SK-N-SH treated with all-trans-retinoic acid at 6 μM for 48 hours (cell line): ENCODE measurements around the gene MGST1.

ENCODE experiments used
- ATAC-seq: fragments of 200-7000 bp; cut with Tn5 transposase; 3 replicates; pipeline ENCODE4 v1.9.1; 2020; ENCODE audit warnings: mild to moderate bottlenecking, moderate library complexity
- ARNTL ChIP-seq: fragments of 450-650 bp; formaldehyde crosslinking; IDR thresholded peaks from 2 replicates; pipeline ENCODE4 v1.5.0; 2020; ENCODE audit warnings: low read depth, mild to moderate bottlenecking, moderate library complexity, borderline replicate concordance
- BACH2 ChIP-seq: fragments of 250-450 bp; sonication (Bioruptor Pico); IDR thresholded peaks from 2 replicates; pipeline ENCODE4 v1.9.0; 2021; ENCODE audit warnings: mild to moderate bottlenecking, borderline replicate concordance
- CSDC2 ChIP-seq: fragments of 250-450 bp; sonication (Bioruptor Pico); IDR thresholded peaks from 2 replicates; pipeline ENCODE4 v1.5.0; 2020; ENCODE audit warnings: mild to moderate bottlenecking, moderate library complexity
- ESRRG ChIP-seq: fragments of 250-450 bp; sonication (Bioruptor Pico); IDR thresholded peaks from 2 replicates; pipeline ENCODE4 v1.6.1; 2021; ENCODE audit warnings: mild to moderate bottlenecking
- GLIS3 ChIP-seq: fragments of 250-450 bp; sonication (Bioruptor Pico); IDR thresholded peaks from 2 replicates; pipeline ENCODE4 v1.5.0; 2020; ENCODE audit warnings: mild to moderate bottlenecking, moderate library complexity
- ISL1 ChIP-seq: fragments of 250-450 bp; sonication (Bioruptor Pico); IDR thresholded peaks from 2 replicates; pipeline ENCODE4 v2.1.2; 2022; ENCODE audit warnings: mild to moderate bottlenecking, moderate library complexity
- OSR1 ChIP-seq: fragments of 250-450 bp; sonication (Bioruptor Pico); IDR thresholded peaks from 2 replicates; pipeline ENCODE4 v1.8.0; 2022; ENCODE audit warnings: moderate library complexity, mild to moderate bottlenecking, inconsistent platforms
- PATZ1 ChIP-seq: fragments of 250-450 bp; sonication (Bioruptor Pico); IDR thresholded peaks from 2 replicates; pipeline ENCODE4 v1.8.0; 2020; ENCODE audit warnings: mild to moderate bottlenecking, moderate library complexity, borderline replicate concordance
- POU6F1 ChIP-seq: fragments of 250-450 bp; sonication (Bioruptor Pico); IDR thresholded peaks from 2 replicates; pipeline ENCODE4 v1.8.0; 2021; ENCODE audit warnings: low read depth, mild to moderate bottlenecking, moderate library complexity, borderline replicate concordance
- PPARA ChIP-seq: fragments of 250-450 bp; sonication (Bioruptor Pico); IDR thresholded peaks from 2 replicates; pipeline ENCODE4 v1.5.0; 2020; ENCODE audit warnings: mild to moderate bottlenecking, borderline replicate concordance
- RARB ChIP-seq: fragments of 250-450 bp; sonication (Bioruptor Pico); IDR thresholded peaks from 2 replicates; pipeline ENCODE4 v1.8.0; 2021; ENCODE audit warnings: mild to moderate bottlenecking, moderate library complexity
- SNAI2 ChIP-seq: fragments of 250-450 bp; sonication (Bioruptor Pico); IDR thresholded peaks from 2 replicates; pipeline ENCODE4 v1.5.0; 2020; ENCODE audit warnings: mild to moderate bottlenecking, moderate library complexity
- TCF4 ChIP-seq: fragments of 250-450 bp; sonication (Bioruptor Pico); IDR thresholded peaks from 2 replicates; pipeline ENCODE4 v1.8.0; 2021; ENCODE audit warnings: mild to moderate bottlenecking, moderate library complexity, borderline replicate concordance
- TOX ChIP-seq: fragments of 250-450 bp; sonication (Bioruptor Pico); IDR thresholded peaks from 2 replicates; pipeline ENCODE4 v1.8.0; 2021; ENCODE audit warnings: mild to moderate bottlenecking, moderate library complexity, borderline replicate concordance
- ZC3H10 ChIP-seq: fragments of 250-450 bp; sonication (Bioruptor Pico); IDR thresholded peaks from 2 replicates; pipeline ENCODE4 v1.5.1; 2021; ENCODE audit warnings: mild to moderate bottlenecking, moderate library complexity
- ZFP3 ChIP-seq: fragments of 250-450 bp; sonication (Bioruptor Pico); IDR thresholded peaks from 2 replicates; pipeline ENCODE4 v1.5.0; 2020; ENCODE audit warnings: mild to moderate bottlenecking, moderate library complexity
- ZFP30 ChIP-seq: fragments of 450-650 bp; formaldehyde crosslinking; IDR thresholded peaks from 2 replicates; pipeline ENCODE4 v1.5.0; 2022; ENCODE audit warnings: mild to moderate bottlenecking, moderate library complexity
- ZNF565 ChIP-seq: fragments of 450-650 bp; formaldehyde crosslinking; conservative IDR thresholded peaks from 2 replicates; pipeline ENCODE4 v1.5.0; 2020; ENCODE audit warnings: low read depth, mild to moderate bottlenecking, moderate library complexity
- ZNF70 ChIP-seq: fragments of 450-650 bp; formaldehyde crosslinking; IDR thresholded peaks from 2 replicates; pipeline ENCODE4 v1.5.0; 2020; ENCODE audit warnings: mild to moderate bottlenecking, moderate library complexity
- ZNF8 ChIP-seq: fragments of 450-650 bp; formaldehyde crosslinking; IDR thresholded peaks from 2 replicates; pipeline ENCODE4 v1.5.0; 2020; ENCODE audit warnings: mild to moderate bottlenecking, moderate library complexity
- TF ChIP-seq, protein P1 (sequence below): fragments of 250-450 bp; sonication (Bioruptor Pico); IDR thresholded peaks from 2 replicates; pipeline ENCODE4 v1.5.0; 2020; ENCODE audit warnings: mild to moderate bottlenecking, moderate library complexity
- TF ChIP-seq, protein P2 (sequence below): fragments of 250-450 bp; sonication (Bioruptor Pico); IDR thresholded peaks from 2 replicates; pipeline ENCODE4 v1.5.1; 2020; ENCODE audit warnings: low read depth, mild to moderate bottlenecking, moderate library complexity

The MGST1 gene

DNA sequence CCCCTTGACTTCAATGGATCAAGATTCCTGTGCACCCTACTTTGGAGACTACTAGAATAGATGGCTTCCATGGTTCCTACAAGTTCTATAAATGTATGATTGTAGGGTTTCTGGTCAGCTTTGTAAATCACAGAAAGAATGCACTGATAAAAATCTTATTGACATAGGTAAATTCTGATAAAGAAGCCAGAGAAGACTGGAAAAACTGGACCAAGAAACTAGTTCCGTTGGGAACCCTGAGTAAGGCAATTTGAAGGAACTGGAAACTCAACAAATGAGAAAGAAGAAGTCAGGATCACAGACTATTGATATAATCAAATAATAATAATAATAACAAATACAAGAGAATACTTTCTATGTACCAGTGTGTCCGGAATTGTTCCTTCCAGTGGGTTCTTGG lies 15.4 kb upstream of the MGST1 start:
- no peak for TF ChIP-seq SNAI2
- TF ChIP-seq POU6F1 (CRISPR knock-in tag), result no peak
- no peak for TF ChIP-seq GLIS3
- no peak for TF ChIP-seq ZC3H10 (CRISPR knock-in tag)
- TF ChIP-seq PPARA, result no peak
- no peak for TF ChIP-seq ISL1 (CRISPR knock-in tag)
- no peak for TF ChIP-seq TCF4 (CRISPR knock-in tag)
- TF ChIP-seq, protein P1, sequence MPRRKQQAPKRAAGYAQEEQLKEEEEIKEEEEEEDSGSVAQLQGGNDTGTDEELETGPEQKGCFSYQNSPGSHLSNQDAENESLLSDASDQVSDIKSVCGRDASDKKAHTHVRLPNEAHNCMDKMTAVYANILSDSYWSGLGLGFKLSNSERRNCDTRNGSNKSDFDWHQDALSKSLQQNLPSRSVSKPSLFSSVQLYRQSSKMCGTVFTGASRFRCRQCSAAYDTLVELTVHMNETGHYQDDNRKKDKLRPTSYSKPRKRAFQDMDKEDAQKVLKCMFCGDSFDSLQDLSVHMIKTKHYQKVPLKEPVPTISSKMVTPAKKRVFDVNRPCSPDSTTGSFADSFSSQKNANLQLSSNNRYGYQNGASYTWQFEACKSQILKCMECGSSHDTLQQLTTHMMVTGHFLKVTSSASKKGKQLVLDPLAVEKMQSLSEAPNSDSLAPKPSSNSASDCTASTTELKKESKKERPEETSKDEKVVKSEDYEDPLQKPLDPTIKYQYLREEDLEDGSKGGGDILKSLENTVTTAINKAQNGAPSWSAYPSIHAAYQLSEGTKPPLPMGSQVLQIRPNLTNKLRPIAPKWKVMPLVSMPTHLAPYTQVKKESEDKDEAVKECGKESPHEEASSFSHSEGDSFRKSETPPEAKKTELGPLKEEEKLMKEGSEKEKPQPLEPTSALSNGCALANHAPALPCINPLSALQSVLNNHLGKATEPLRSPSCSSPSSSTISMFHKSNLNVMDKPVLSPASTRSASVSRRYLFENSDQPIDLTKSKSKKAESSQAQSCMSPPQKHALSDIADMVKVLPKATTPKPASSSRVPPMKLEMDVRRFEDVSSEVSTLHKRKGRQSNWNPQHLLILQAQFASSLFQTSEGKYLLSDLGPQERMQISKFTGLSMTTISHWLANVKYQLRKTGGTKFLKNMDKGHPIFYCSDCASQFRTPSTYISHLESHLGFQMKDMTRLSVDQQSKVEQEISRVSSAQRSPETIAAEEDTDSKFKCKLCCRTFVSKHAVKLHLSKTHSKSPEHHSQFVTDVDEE (CRISPR knock-in tag), result no peak
- TF ChIP-seq ZFP3 (CRISPR knock-in tag), result no peak
- TF ChIP-seq ESRRG (CRISPR knock-in tag), result no peak
- TF ChIP-seq BACH2, result no peak
- TF ChIP-seq ARNTL, result no peak
- no peak for ATAC-seq

DNA sequence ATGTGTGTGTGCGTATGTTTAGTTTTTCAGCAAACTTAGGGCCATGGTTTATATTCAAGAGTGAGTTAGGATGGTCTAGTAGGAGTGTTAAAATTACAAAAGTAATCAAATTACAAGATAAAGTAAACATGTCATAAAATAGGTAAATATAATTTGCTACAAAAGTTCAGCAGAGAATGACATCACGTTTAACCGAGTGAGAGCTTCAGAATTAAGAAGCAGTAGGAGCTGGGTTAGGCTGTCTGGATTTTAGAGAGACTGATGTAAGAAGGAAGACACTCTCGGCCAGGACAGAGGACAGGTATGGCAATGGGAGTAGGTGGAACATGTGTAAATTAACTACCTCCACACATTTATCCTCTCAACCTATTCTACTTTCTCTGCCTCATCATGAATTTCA lies 11.6 kb upstream of the MGST1 start:
- ATAC-seq, result no peak
- no peak for TF ChIP-seq OSR1 (CRISPR knock-in tag)
- no peak for TF ChIP-seq ZFP3 (CRISPR knock-in tag)
- no peak for TF ChIP-seq RARB (CRISPR knock-in tag)
- no peak for TF ChIP-seq ZNF70
- TF ChIP-seq PPARA, result no peak
- no peak for TF ChIP-seq ZNF8 (CRISPR knock-in tag)
- no peak for TF ChIP-seq ZNF565 (CRISPR knock-in tag)
- no peak for TF ChIP-seq CSDC2
- TF ChIP-seq TOX (CRISPR knock-in tag), result no peak

DNA sequence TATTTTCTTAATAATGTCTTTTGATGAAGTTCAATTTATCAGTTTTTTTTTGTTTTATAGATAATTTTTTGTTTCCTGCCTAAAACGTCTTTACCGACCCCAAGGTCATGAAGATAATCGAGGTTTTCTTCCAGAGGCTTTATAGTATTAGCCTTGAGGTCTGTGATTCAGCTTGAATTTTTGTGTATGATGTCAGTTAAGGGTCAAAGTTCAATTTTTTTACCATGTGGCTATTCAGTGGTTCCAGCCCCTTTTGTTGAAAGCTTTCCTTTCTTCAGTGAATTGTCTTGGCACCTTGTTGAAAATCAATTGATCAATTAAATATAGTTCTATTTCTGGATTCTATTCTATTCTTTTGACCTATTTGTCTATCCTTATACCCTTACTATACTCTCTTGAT lies 3.2 kb upstream of the MGST1 start:
- TF ChIP-seq ARNTL, result no peak
- TF ChIP-seq ZNF70, result no peak
- TF ChIP-seq ZFP30 (CRISPR knock-in tag), result no peak
- no peak for TF ChIP-seq OSR1 (CRISPR knock-in tag)
- no peak for TF ChIP-seq ZC3H10 (CRISPR knock-in tag)
- no peak for TF ChIP-seq ESRRG (CRISPR knock-in tag)
- no peak for TF ChIP-seq SNAI2
- no peak for TF ChIP-seq ZNF565 (CRISPR knock-in tag)
- ATAC-seq, result no peak

DNA sequence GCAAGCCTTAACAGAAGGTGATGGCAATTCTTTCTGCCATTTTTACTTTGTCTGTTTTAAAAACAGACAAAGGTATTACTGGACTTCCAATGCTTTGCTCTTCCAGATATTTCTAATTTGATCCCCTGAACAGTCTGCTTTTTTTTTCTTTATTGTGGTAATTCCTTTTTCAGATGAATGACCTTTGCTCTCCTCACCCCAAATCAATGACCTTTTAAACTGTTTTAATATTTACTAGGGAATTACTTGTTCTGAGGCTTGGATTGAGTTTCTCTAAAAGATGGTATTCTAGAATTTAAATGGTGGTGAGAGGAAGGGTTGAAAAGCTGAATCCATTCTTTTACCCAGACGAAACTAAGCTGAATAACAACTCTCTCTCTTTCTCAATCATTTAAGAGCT lies 2.3 kb upstream of the MGST1 start:
- TF ChIP-seq, protein P2, sequence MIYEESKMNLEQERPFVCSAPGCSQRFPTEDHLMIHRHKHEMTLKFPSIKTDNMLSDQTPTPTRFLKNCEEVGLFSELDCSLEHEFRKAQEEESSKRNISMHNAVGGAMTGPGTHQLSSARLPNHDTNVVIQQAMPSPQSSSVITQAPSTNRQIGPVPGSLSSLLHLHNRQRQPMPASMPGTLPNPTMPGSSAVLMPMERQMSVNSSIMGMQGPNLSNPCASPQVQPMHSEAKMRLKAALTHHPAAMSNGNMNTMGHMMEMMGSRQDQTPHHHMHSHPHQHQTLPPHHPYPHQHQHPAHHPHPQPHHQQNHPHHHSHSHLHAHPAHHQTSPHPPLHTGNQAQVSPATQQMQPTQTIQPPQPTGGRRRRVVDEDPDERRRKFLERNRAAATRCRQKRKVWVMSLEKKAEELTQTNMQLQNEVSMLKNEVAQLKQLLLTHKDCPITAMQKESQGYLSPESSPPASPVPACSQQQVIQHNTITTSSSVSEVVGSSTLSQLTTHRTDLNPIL (CRISPR knock-in tag), result no peak
- TF ChIP-seq RARB (CRISPR knock-in tag), result no peak
- TF ChIP-seq PATZ1 (CRISPR knock-in tag), result no peak
- TF ChIP-seq GLIS3, result no peak
- ATAC-seq, result no peak

DNA sequence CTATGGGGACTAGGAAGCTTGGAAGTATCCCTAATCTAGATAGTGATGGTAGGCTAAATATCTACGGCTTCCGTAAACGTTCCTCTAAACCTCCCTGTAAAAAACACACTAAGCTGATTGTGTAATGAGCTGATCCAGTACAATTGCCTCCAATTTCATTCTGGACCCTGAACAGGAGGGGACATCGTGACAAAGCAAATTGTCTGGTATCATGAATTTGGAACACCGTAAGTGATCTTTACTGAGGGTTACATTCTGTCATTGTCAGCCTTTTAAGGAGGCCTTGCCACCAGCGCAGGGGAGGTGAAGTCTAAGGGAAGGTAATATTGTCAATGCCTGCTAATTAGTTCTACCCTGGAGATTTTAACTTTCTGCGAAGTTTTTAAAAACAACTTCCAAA lies 487 bp upstream of the MGST1 start:
- no peak for ATAC-seq
- TF ChIP-seq POU6F1 (CRISPR knock-in tag) (no peak), CSDC2 (no peak), TCF4 (CRISPR knock-in tag) (no peak), ZNF70 (no peak), PPARA (no peak), RARB (CRISPR knock-in tag) (no peak), ZNF8 (CRISPR knock-in tag) (no peak), SNAI2 (no peak), PATZ1 (CRISPR knock-in tag) (no peak), BACH2 (no peak)
